HG02840 (cell line): ENCODE results near the gene LRRC31.

Experiments used
- ATAC-seq: cut with Tn5 transposase; IDR thresholded peaks from one replicate; pipeline ENCODE4 v1.9.1; 2021; ENCODE audit warnings: mild to moderate bottlenecking, moderate library complexity, moderate number of reproducible peaks; ENCODE audit not compliant: unreplicated experiment, low FRiP score

LRRC31 gene

GRCh38 chr3:169869484-169870220 is at the start of gene LRRC31:
TSS of gene LRRC31 (minus strand) at chr3:169869935. CDS start at chr3:169869807, 128 bp downstream.
- no peak for ATAC-seq

GRCh38 chr3:169914321-169914720 is 44.6 kb upstream of the LRRC31 start:
- ATAC-seq: no peak

GRCh38 chr3:169913323-169913722 is 43.6 kb upstream of the LRRC31 start:
- ATAC-seq: no peak

- ATAC-seq: no peak
Measured at GRCh38 chr3:169911272-169911671, 41.5 kb upstream of the LRRC31 start, which contains the start of gene SAMD7. TSS of gene SAMD7 (plus strand) at chr3:169911572. CDS start at chr3:169919499, 7,927 bp downstream.

- ATAC-seq: no peak
Measured at GRCh38 chr3:169907944-169908343, 38.2 kb upstream of the LRRC31 start.

GRCh38 chr3:169907476-169907875 is 37.7 kb upstream of the LRRC31 start:
- no peak for ATAC-seq

GRCh38 chr3:169905404-169905803 is 35.7 kb upstream of the LRRC31 start:
- ATAC-seq: no peak

GRCh38 chr3:169901453-169901852 is 31.7 kb upstream of the LRRC31 start:
- ATAC-seq: no peak

- no peak for ATAC-seq
Measured at GRCh38 chr3:169897284-169897683, 27.5 kb upstream of the LRRC31 start.

GRCh38 chr3:169895072-169895471 is 25.3 kb upstream of the LRRC31 start:
- no peak for ATAC-seq

GRCh38 chr3:169894110-169894509 is 24.4 kb upstream of the LRRC31 start:
- ATAC-seq: no peak

- no peak for ATAC-seq
Measured at GRCh38 chr3:169891886-169892285, 22.2 kb upstream of the LRRC31 start.

GRCh38 chr3:169886671-169887070 is 16.9 kb upstream of the LRRC31 start:
- ATAC-seq: no peak

GRCh38 chr3:169880576-169881250 is 11.0 kb upstream of the LRRC31 start:
- ATAC-seq: no peak

- no peak for ATAC-seq
Measured at GRCh38 chr3:169879845-169880575, 10.3 kb upstream of the LRRC31 start.

GRCh38 chr3:169879013-169879557 is 9.3 kb upstream of the LRRC31 start:
- ATAC-seq: no peak

- ATAC-seq: no peak
Measured at GRCh38 chr3:169871129-169871886, 1.6 kb upstream of the LRRC31 start.

- no peak for ATAC-seq
Measured at GRCh38 chr3:169868369-169868768, 1.4 kb downstream of the LRRC31 start.

- no peak for ATAC-seq
Measured at GRCh38 chr3:169867584-169868210, 2.0 kb downstream of the LRRC31 start.
